GM18909 (cell line): ENCODE measurements around the gene GPR146.
"Not testable (repeated sequence)": the region's sequence is repeated elsewhere in the genome, so short reads cannot be mapped to it uniquely, and the experiment has no call there.

ENCODE experiments used
- ATAC-seq: cut with Tn5 transposase; IDR thresholded peaks from one replicate; pipeline ENCODE4 v1.9.1; 2021; ENCODE audit warnings: mild to moderate bottlenecking; ENCODE audit not compliant: unreplicated experiment, poor library complexity

GPR146 gene

GRCh38 chr7:1024876-1025742 is 19.2 kb upstream of the GPR146 start:
- no peak for ATAC-seq

- ATAC-seq, result no peak
These were observed 18.4 kb upstream of the GPR146 start for GRCh38 chr7:1025743-1026581.

GRCh38 chr7:1026721-1027161 is 17.6 kb upstream of the GPR146 start:
- ATAC-seq, result no peak

- ATAC-seq, result peak; percentile 2
These were observed 16.9 kb upstream of the GPR146 start for GRCh38 chr7:1027242-1028043.

GRCh38 chr7:1028044-1028770 is 16.1 kb upstream of the GPR146 start:
- peak; percentile 52 for ATAC-seq

- ATAC-seq, result peak; percentile 23
These were observed 15.3 kb upstream of the GPR146 start for GRCh38 chr7:1028775-1029636.

- no peak for ATAC-seq
These were observed 14.5 kb upstream of the GPR146 start for GRCh38 chr7:1029637-1030443.

- no peak for ATAC-seq
These were observed 13.8 kb upstream of the GPR146 start for GRCh38 chr7:1030444-1031070.

- ATAC-seq, result no peak
These were observed 12.5 kb upstream of the GPR146 start for GRCh38 chr7:1031716-1032455.

GRCh38 chr7:1032536-1033181 is 11.7 kb upstream of the GPR146 start:
- ATAC-seq, result no peak

GRCh38 chr7:1033546-1034145 is 10.7 kb upstream of the GPR146 start:
- no peak for ATAC-seq

- ATAC-seq, result not testable (repeated sequence)
These were observed 9.6 kb upstream of the GPR146 start for GRCh38 chr7:1034769-1035168.

- not testable (repeated sequence) for ATAC-seq
These were observed 8.0 kb upstream of the GPR146 start for GRCh38 chr7:1036164-1036928.

- ATAC-seq, result not testable (repeated sequence)
These were observed 4.1 kb upstream of the GPR146 start for GRCh38 chr7:1040233-1040632.

- ATAC-seq, result no peak
These were observed 3.6 kb upstream of the GPR146 start for GRCh38 chr7:1040790-1041189.
